Coronary artery (tissue), 2 donors: ENCODE measurements around the gene CEP72.
"Not testable (repeated sequence)": the region's sequence is repeated elsewhere in the genome, so short reads cannot be mapped to it uniquely, and the experiment has no call there.

ENCODE experiments used
- DNase-seq: peaks from one replicate; pipeline ENCODE4 v3.0.0-alpha.2; 2017; ENCODE audit warnings: low spot score
- H3K27ac ChIP-seq, 2 donors: fragments of 200-600 bp; sonication (generic); one replicate each; pipeline ENCODE4 v1.5.1; 2016 to 2019
- H3K4me3 ChIP-seq: fragments of 200-600 bp; sonication (generic); 2 replicates; pipeline ENCODE4 v1.5.1; 2016; ENCODE audit warnings: mild to moderate bottlenecking, moderate library complexity
- CTCF ChIP-seq: fragments of 200-600 bp; sonication (generic); IDR thresholded peaks from one replicate; pipeline ENCODE4 v1.5.1; 2019; ENCODE audit warnings: antibody characterized with exemption

CEP72 gene

GRCh38 chr5:680118-680795 lies 68.1 kb downstream of the CEP72 start:
- H3K4me3 ChIP-seq, H3K27ac ChIP-seq: not testable (repeated sequence)
- DNase-seq: peak; percentile 16

- not testable (repeated sequence) for H3K27ac ChIP-seq, H3K4me3 ChIP-seq
Measured at GRCh38 chr5:680836-681235, 68.7 kb downstream of the CEP72 start.

GRCh38 chr5:681317-682191 lies 69.4 kb downstream of the CEP72 start:
- not testable (repeated sequence) for H3K4me3 ChIP-seq, H3K27ac ChIP-seq
- peak; percentile 58 for DNase-seq

More at GRCh38 chr5:680836-681235, 68.7 kb downstream of the CEP72 start:
- peak; percentile 54 for DNase-seq

- DNase-seq, H3K27ac ChIP-seq, H3K4me3 ChIP-seq: not testable (repeated sequence)
Measured at GRCh38 chr5:682216-682615, 70.1 kb downstream of the CEP72 start.

- peak; percentile 66 for DNase-seq
- H3K4me3 ChIP-seq, H3K27ac ChIP-seq: not testable (repeated sequence)
Measured at GRCh38 chr5:682651-683358, 70.7 kb downstream of the CEP72 start.

- peak; percentile 72 for DNase-seq
- TF ChIP-seq CTCF: no peak
- no peak overlapping the region for H3K4me3 ChIP-seq
- no peak overlapping the region for H3K27ac ChIP-seq
Measured at GRCh38 chr5:683551-684481, 71.7 kb downstream of the CEP72 start.

- no peak overlapping the region for H3K27ac ChIP-seq
- H3K4me3 ChIP-seq: no peak overlapping the region
- no peak for TF ChIP-seq CTCF
- DNase-seq: peak; percentile 67
Measured at GRCh38 chr5:684751-685216, 72.6 kb downstream of the CEP72 start.

GRCh38 chr5:685262-686171 lies 73.4 kb downstream of the CEP72 start:
- Histone ChIP-seq H3K4me3 (no peak overlapping the region), H3K27ac (no peak overlapping the region)
- no peak for TF ChIP-seq CTCF
- peak; percentile 67 for DNase-seq

GRCh38 chr5:686172-686523 lies 74.0 kb downstream of the CEP72 start:
- DNase-seq, H3K27ac ChIP-seq, H3K4me3 ChIP-seq: not testable (repeated sequence)

GRCh38 chr5:686936-687335 lies 74.8 kb downstream of the CEP72 start:
- not testable (repeated sequence) for H3K4me3 ChIP-seq
- DNase-seq: peak; percentile 63

GRCh38 chr5:688348-689010 lies 76.3 kb downstream of the CEP72 start:
- DNase-seq: peak; percentile 68
- not testable (repeated sequence) for H3K27ac ChIP-seq, H3K4me3 ChIP-seq

More at GRCh38 chr5:686936-687335, 74.8 kb downstream of the CEP72 start:
- not testable (repeated sequence) for H3K27ac ChIP-seq

GRCh38 chr5:690293-690692 lies 78.2 kb downstream of the CEP72 start:
- not testable (repeated sequence) for H3K27ac ChIP-seq, DNase-seq, H3K4me3 ChIP-seq

- H3K27ac ChIP-seq: peak overlapping the region in 1 of 2 donors; percentile 28
- peak overlapping the region; percentile 59 for H3K4me3 ChIP-seq
- not testable (repeated sequence) for DNase-seq
Measured at GRCh38 chr5:691049-691448, 78.9 kb downstream of the CEP72 start.
